ENCODE results near the gene SEMA6D. TPM values are rescaled to one million over a fixed set of nuclear protein-coding genes. Genes with fewer than 3 reads are reported as not detected.

The SEMA6D gene
- total RNA-seq, 5 donors from 2014 or later (not counting 1 experiment from before 2014, with no cell fraction given) = 0.06 TPM; not detected in 4

DNA sequence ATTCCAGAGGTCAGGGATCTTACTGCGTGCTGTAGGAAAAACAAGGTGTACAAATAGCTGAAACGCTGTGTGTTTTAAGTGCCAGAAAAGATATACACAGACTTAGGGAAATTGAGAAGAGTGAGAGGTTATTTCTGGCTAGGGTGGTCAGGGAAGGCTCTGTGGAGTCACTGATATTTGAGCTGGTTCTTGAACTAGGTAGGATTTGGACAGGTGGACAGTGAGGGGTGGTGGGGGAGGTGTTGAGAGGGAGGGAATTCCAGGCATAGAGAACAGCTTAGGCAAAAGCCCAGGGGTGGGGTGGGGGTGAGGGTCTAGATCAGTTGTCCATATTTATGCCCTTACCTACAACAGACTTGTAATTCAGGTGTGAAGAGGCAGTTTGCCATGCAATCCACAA lies 7.0 kb downstream of the SEMA6D start:
- no peak overlapping the region for H3K4me3 Mint-ChIP-seq
- H3K27ac Mint-ChIP-seq = no peak overlapping the region
- ChIA-PET CTCF (no interaction called here), POLR2A (no interaction called here)
- no peaks in the 10 kb centered on the region for H3K36me3 Mint-ChIP-seq
- Histone ChIP-seq H3K9me3 (no peaks in the 10 kb centered on the region), H3K4me3 (ENCODE audit: control insufficient read depth in 1 of 2, extremely low read depth in 1 of 2, low read length in 1 of 2) (no peak overlapping the region), H3K27me3 (replicated peaks in 1 of 2; ENCODE audit: control insufficient read depth in 2 of 2, extremely low read depth in 1 of 2, insufficient read depth in 2 of 2, low read length in 1 of 2) (peaks cover 0 to 14% of the 10 kb centered on the region in 2 experiments), H3K36me3 (ENCODE audit: control insufficient read depth in 2 of 2, extremely low read depth in 1 of 2, insufficient read depth in 1 of 2, low read length in 1 of 2) (no peaks in the 10 kb centered on the region), H3K27ac (ENCODE audit: low read length) (no peak overlapping the region), H3K4me1 (ENCODE audit: control insufficient read depth in 1 of 2, extremely low read depth in 1 of 2, insufficient read depth in 2 of 2, low read length in 2 of 2) (no peaks in the 10 kb centered on the region)
- no peaks in the 10 kb centered on the region for H3K9me3 Mint-ChIP-seq
- H3K27me3 Mint-ChIP-seq = peaks cover 30 to 31% of the 10 kb centered on the region in 2 donors
- DNase-seq (no peak), ATAC-seq (replicated peaks in 1 of 4) (no peak)
- 88% methylated on average over 2 of the region's 2 CpGs for WGBS (ENCODE audit: insufficient coverage)
- no peaks in the 10 kb centered on the region for H3K4me1 Mint-ChIP-seq

DNA sequence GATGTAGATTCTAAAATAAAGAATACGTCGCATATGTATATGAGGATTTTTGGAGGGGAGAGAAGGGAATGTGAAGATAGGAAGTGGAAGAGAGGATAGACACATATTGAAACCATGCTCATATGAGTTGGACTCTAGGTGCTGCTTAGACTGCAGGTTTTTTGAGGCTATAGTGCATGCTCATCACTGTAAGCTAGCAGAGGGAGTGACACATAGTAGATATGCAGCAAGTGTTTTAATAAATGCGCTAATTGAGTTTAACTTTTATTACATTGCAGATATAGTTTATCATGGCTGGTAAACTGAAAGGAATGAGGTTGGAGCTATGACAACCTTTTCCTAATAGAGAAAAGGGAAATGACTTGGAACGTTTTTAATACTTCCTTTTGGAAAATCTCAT lies 7.7 kb downstream of the SEMA6D start:
- Histone ChIP-seq H3K36me3 (ENCODE audit: control insufficient read depth in 2 of 2, extremely low read depth in 1 of 2, insufficient read depth in 1 of 2, low read length in 1 of 2) (no peaks in the 10 kb centered on the region), H3K4me3 (ENCODE audit: control insufficient read depth in 1 of 2, extremely low read depth in 1 of 2, low read length in 1 of 2) (no peak overlapping the region), H3K27me3 (replicated peaks in 1 of 2; ENCODE audit: control insufficient read depth in 2 of 2, extremely low read depth in 1 of 2, insufficient read depth in 2 of 2, low read length in 1 of 2) (peaks cover 0 to 9% of the 10 kb centered on the region in 2 experiments), H3K9me3 (no peaks in the 10 kb centered on the region), H3K27ac (ENCODE audit: low read length) (no peak overlapping the region), H3K4me1 (ENCODE audit: control insufficient read depth in 1 of 2, extremely low read depth in 1 of 2, insufficient read depth in 2 of 2, low read length in 2 of 2) (no peaks in the 10 kb centered on the region)
- Mint-ChIP-seq H3K4me3 (no peak overlapping the region), H3K4me1 (no peaks in the 10 kb centered on the region), H3K27me3 (peaks cover 23 to 26% of the 10 kb centered on the region in 2 donors), H3K9me3 (no peaks in the 10 kb centered on the region), H3K36me3 (no peaks in the 10 kb centered on the region), H3K27ac (no peak overlapping the region)
- 89% methylated on average over 3 of the region's 4 CpGs for WGBS (ENCODE audit: insufficient coverage)
- ATAC-seq (replicated peaks in 1 of 4) = no peak
- CTCF ChIA-PET = no interaction called here
- POLR2A ChIA-PET = no interaction called here
- no peak for DNase-seq

DNA sequence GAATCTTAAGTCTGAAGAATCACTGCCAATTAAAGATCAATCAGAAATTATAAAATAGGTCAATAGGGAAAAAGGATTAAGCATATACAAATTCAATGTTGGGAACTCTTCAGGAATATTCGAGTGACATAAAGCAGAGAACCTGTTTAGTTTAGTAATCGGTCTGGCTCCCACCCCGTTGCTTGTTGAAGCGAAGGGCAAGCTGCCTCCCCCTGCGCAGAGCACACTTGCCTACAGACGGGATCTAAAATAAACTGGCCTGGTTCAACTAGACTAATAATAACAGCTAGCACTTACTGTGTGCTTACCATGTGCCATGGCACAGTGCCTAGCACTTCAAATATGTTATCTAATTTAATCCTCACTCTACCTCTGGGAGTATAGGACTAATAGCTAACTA lies 8.6 kb downstream of the SEMA6D start:
- H3K4me3 Mint-ChIP-seq = no peak overlapping the region
- CTCF ChIA-PET = no interaction called here
- Histone ChIP-seq H3K27me3 (replicated peaks in 1 of 2; ENCODE audit: control insufficient read depth in 2 of 2, extremely low read depth in 1 of 2, insufficient read depth in 2 of 2, low read length in 1 of 2) (peaks cover 0 to 4% of the 10 kb centered on the region in 2 experiments), H3K9me3 (no peaks in the 10 kb centered on the region), H3K4me1 (ENCODE audit: control insufficient read depth in 1 of 2, extremely low read depth in 1 of 2, insufficient read depth in 2 of 2, low read length in 2 of 2) (no peaks in the 10 kb centered on the region), H3K4me3 (ENCODE audit: control insufficient read depth in 1 of 2, extremely low read depth in 1 of 2, low read length in 1 of 2) (no peak overlapping the region), H3K36me3 (ENCODE audit: control insufficient read depth in 2 of 2, extremely low read depth in 1 of 2, insufficient read depth in 1 of 2, low read length in 1 of 2) (no peaks in the 10 kb centered on the region), H3K27ac (ENCODE audit: low read length) (no peak overlapping the region)
- ATAC-seq (replicated peaks in 1 of 4) (no peak), DNase-seq (no peak)
- no peaks in the 10 kb centered on the region for H3K36me3 Mint-ChIP-seq
- H3K4me1 Mint-ChIP-seq = no peaks in the 10 kb centered on the region
- no peak overlapping the region for H3K27ac Mint-ChIP-seq
- POLR2A ChIA-PET = no interaction called here
- H3K27me3 Mint-ChIP-seq = peaks cover 17 to 21% of the 10 kb centered on the region in 2 donors
- H3K9me3 Mint-ChIP-seq = no peaks in the 10 kb centered on the region
- WGBS (ENCODE audit: insufficient coverage) = 61% methylated on average over 5 of the region's 6 CpGs

DNA sequence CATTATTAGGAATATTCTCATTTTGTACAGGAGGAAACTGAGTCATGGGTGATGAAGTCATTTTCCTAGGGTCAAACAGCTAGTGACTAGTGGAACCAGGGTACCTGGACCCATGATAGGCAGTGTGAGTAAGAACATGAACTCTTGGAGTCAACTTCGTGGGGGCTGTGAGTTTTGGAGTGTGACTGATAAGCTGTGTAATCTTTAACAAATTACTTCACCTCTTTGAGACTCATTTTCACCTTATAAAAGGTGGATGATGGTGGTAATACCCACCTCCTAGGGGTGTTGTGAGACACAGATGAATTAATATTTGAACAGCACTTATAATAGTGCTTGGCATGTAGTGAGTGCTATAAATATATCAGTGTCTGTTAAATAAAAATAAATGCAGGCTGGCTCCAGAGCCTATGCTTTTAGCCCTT lies 9.1 kb downstream of the SEMA6D start:
- Histone ChIP-seq H3K9me3 (no peaks in the 10 kb centered on the region), H3K36me3 (ENCODE audit: control insufficient read depth in 2 of 2, extremely low read depth in 1 of 2, insufficient read depth in 1 of 2, low read length in 1 of 2) (no peaks in the 10 kb centered on the region), H3K27ac (ENCODE audit: low read length) (no peak overlapping the region), H3K4me1 (ENCODE audit: control insufficient read depth in 1 of 2, extremely low read depth in 1 of 2, insufficient read depth in 2 of 2, low read length in 2 of 2) (no peaks in the 10 kb centered on the region), H3K4me3 (ENCODE audit: control insufficient read depth in 1 of 2, extremely low read depth in 1 of 2, low read length in 1 of 2) (no peak overlapping the region), H3K27me3 (replicated peaks in 1 of 2; ENCODE audit: control insufficient read depth in 2 of 2, extremely low read depth in 1 of 2, insufficient read depth in 2 of 2, low read length in 1 of 2) (peaks cover 0 to 3% of the 10 kb centered on the region in 2 experiments)
- ATAC-seq (replicated peaks in 1 of 4) = no peak
- peaks cover 17 to 18% of the 10 kb centered on the region in 2 donors for H3K27me3 Mint-ChIP-seq
- H3K4me1 Mint-ChIP-seq = no peaks in the 10 kb centered on the region
- H3K36me3 Mint-ChIP-seq = no peaks in the 10 kb centered on the region
- H3K27ac Mint-ChIP-seq = no peak overlapping the region
- H3K9me3 Mint-ChIP-seq = no peaks in the 10 kb centered on the region
- no peak for DNase-seq
- ChIA-PET POLR2A (no interaction called here), CTCF (no interaction called here)
- no CpG with 5 or more reads among the region's 1 CpG for WGBS (ENCODE audit: insufficient coverage)
- no peak overlapping the region for H3K4me3 Mint-ChIP-seq

DNA sequence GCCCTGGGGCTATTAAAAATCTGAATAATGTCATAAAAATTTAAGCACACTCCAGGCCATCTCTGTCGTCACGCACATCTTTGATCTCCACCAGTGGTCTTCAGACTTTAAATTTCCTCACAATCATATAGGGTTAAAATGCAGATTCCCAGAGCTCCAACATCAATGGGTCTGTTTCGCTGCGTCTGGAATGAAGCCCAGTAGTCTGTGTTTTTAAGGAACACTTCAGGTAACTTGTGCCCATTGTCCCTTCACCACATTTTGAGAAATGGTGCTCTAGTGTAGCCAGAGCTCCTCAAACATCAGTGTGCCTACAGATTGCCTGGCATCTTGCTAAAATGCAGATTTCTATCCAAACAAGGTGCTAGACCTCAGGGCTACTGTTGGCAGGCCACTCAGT lies 9.8 kb downstream of the SEMA6D start:
- no peak overlapping the region for H3K27ac Mint-ChIP-seq
- POLR2A ChIA-PET = interaction anchor here in 1 of 2 donors (0.6 kb wide), 1 partner anchor 9 kb away, joined by 3 read pairs; no protein-coding TSS in a partner anchor

DNA sequence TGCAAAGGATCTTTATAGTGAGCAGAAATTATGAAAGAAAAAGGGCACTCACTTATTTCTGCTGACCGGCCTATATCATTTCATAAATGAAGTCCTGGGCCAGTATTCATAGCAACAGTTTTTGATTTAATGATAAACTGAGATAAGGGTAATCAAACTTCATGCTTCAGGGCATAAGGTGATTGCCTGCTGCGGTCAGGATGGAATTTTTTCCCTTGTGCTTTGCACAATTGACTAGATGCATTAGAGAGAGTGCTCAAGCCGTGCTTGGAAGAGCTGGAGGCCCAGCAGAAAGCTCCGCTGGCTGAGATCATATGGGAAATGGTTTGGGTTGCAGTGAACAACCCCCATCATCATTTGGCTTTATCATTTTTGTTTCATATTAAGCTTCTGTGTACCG lies 10.4 kb downstream of the SEMA6D start:
- no peak overlapping the region for H3K4me3 ChIP-seq (ENCODE audit: control insufficient read depth in 1 of 2, extremely low read depth in 1 of 2, low read length in 1 of 2)
- ChIA-PET CTCF (no interaction called here), POLR2A (interaction anchor here in 1 of 2 donors (0.6 kb wide), 1 partner anchor 8 kb away, joined by 3 read pairs; no protein-coding TSS in a partner anchor)
- Mint-ChIP-seq H3K27ac (no peak overlapping the region), H3K4me1 (no peaks in the 10 kb centered on the region), H3K36me3 (no peaks in the 10 kb centered on the region), H3K4me3 (no peak overlapping the region), H3K27me3 (peaks cover 7 to 13% of the 10 kb centered on the region in 2 donors), H3K9me3 (no peaks in the 10 kb centered on the region)
- H3K27me3 ChIP-seq (replicated peaks in 1 of 2; ENCODE audit: control insufficient read depth in 2 of 2, extremely low read depth in 1 of 2, insufficient read depth in 2 of 2, low read length in 1 of 2) = no peaks in the 10 kb centered on the region
- no peak for ATAC-seq (replicated peaks in 1 of 4)
- H3K27ac ChIP-seq (ENCODE audit: low read length) = no peak overlapping the region
- H3K9me3 ChIP-seq = no peaks in the 10 kb centered on the region
- no peaks in the 10 kb centered on the region for H3K36me3 ChIP-seq (ENCODE audit: control insufficient read depth in 2 of 2, extremely low read depth in 1 of 2, insufficient read depth in 1 of 2, low read length in 1 of 2)
- H3K4me1 ChIP-seq (ENCODE audit: control insufficient read depth in 1 of 2, extremely low read depth in 1 of 2, insufficient read depth in 2 of 2, low read length in 2 of 2) = no peaks in the 10 kb centered on the region
- DNase-seq = no peak
- 100% methylated on average over 4 of the region's 5 CpGs for WGBS (ENCODE audit: insufficient coverage)

More for the DNA sequence above, 9.8 kb downstream of the SEMA6D start:
- DNase-seq (no peak), ATAC-seq (replicated peaks in 1 of 4) (no peak)
- Histone ChIP-seq H3K27me3 (replicated peaks in 1 of 2; ENCODE audit: control insufficient read depth in 2 of 2, extremely low read depth in 1 of 2, insufficient read depth in 2 of 2, low read length in 1 of 2) (no peaks in the 10 kb centered on the region), H3K36me3 (ENCODE audit: control insufficient read depth in 2 of 2, extremely low read depth in 1 of 2, insufficient read depth in 1 of 2, low read length in 1 of 2) (no peaks in the 10 kb centered on the region), H3K4me3 (ENCODE audit: control insufficient read depth in 1 of 2, extremely low read depth in 1 of 2, low read length in 1 of 2) (no peak overlapping the region), H3K9me3 (no peaks in the 10 kb centered on the region), H3K4me1 (ENCODE audit: control insufficient read depth in 1 of 2, extremely low read depth in 1 of 2, insufficient read depth in 2 of 2, low read length in 2 of 2) (no peaks in the 10 kb centered on the region), H3K27ac (ENCODE audit: low read length) (no peak overlapping the region)
- CTCF ChIA-PET = no interaction called here
- H3K9me3 Mint-ChIP-seq = no peaks in the 10 kb centered on the region
- whole genome bisulfite sequencing (ENCODE audit: insufficient coverage) = 94% methylated on average over 2 of the region's 4 CpGs
- H3K4me1 Mint-ChIP-seq = no peaks in the 10 kb centered on the region
- no peak overlapping the region for H3K4me3 Mint-ChIP-seq
- H3K27me3 Mint-ChIP-seq = peaks cover 12 to 17% of the 10 kb centered on the region in 2 donors
- H3K36me3 Mint-ChIP-seq = no peaks in the 10 kb centered on the region

DNA sequence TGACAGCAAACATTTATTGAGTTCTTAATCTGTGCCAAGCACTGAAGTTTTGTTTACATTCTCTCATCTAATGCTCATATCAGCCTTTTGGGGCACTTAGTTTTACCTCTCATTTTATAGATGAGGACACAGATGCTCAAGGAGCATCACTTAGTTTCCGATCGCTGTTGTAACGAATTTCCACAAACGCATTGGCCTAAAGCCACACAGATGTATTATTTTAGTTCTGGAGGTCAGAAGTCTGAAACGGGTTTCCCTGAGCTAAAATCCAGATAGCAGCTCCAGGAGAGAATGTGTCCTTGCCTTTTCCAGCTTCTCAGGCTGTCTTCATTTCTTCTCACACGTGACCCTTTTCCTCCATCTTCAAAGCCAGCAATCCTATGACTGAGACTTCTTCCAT lies 11.1 kb downstream of the SEMA6D start:
- Mint-ChIP-seq H3K27ac (no peak overlapping the region), H3K36me3 (no peaks in the 10 kb centered on the region), H3K4me3 (no peak overlapping the region), H3K9me3 (no peaks in the 10 kb centered on the region), H3K27me3 (peaks cover 0 to 8% of the 10 kb centered on the region in 2 donors), H3K4me1 (no peaks in the 10 kb centered on the region)
- POLR2A ChIA-PET = no interaction called here
- no peak overlapping the region for H3K4me3 ChIP-seq (ENCODE audit: control insufficient read depth in 1 of 2, extremely low read depth in 1 of 2, low read length in 1 of 2)
- DNase-seq (no peak), ATAC-seq (replicated peaks in 1 of 4) (no peak)
- CTCF ChIA-PET = no interaction called here
- no peaks in the 10 kb centered on the region for H3K9me3 ChIP-seq
- H3K4me1 ChIP-seq (ENCODE audit: control insufficient read depth in 1 of 2, extremely low read depth in 1 of 2, insufficient read depth in 2 of 2, low read length in 2 of 2) = no peaks in the 10 kb centered on the region
- 79% methylated on average over 6 of the region's 6 CpGs for WGBS (ENCODE audit: insufficient coverage)
- no peak overlapping the region for H3K27ac ChIP-seq (ENCODE audit: low read length)
- H3K27me3 ChIP-seq (replicated peaks in 1 of 2; ENCODE audit: control insufficient read depth in 2 of 2, extremely low read depth in 1 of 2, insufficient read depth in 2 of 2, low read length in 1 of 2) = no peaks in the 10 kb centered on the region
- no peaks in the 10 kb centered on the region for H3K36me3 ChIP-seq (ENCODE audit: control insufficient read depth in 2 of 2, extremely low read depth in 1 of 2, insufficient read depth in 1 of 2, low read length in 1 of 2)

Data from T-cell (primary cell).